Neural crest cell (in vitro differentiated cells): ENCODE results near the gene TET1. TPM values are rescaled to one million over a fixed set of nuclear protein-coding genes. Genes with fewer than 3 reads are reported as not detected.
"Not testable (repeated sequence)": the region's sequence is repeated elsewhere in the genome, so short reads cannot be mapped to it uniquely, and the experiment has no call there.

Experiments used
- DNase-seq: peaks from one replicate; pipeline ENCODE4 v3.0.0; 2021; ENCODE audit warnings: low read depth, mixed read lengths, low spot score
- H3K27ac Mint-ChIP-seq: one replicate; pipeline ENCODE4 v1.8.0; 2021; ENCODE audit warnings: mild to moderate bottlenecking, mixed read lengths; ENCODE audit not compliant: unreplicated experiment
- H3K27me3 Mint-ChIP-seq: 2 replicates; pipeline ENCODE4 v1.8.0; 2021; ENCODE audit warnings: low read depth, mild to moderate bottlenecking, mixed read lengths
- H3K36me3 Mint-ChIP-seq: 2 replicates; pipeline ENCODE4 v1.8.0; 2021; ENCODE audit warnings: low read depth, mild to moderate bottlenecking, mixed read lengths
- H3K4me1 Mint-ChIP-seq: 2 replicates; pipeline ENCODE4 v1.8.0; 2021; ENCODE audit warnings: mixed read lengths
- H3K4me3 Mint-ChIP-seq: one replicate; pipeline ENCODE4 v1.8.0; 2021; ENCODE audit warnings: mild to moderate bottlenecking, mixed read lengths
- H3K9me3 Mint-ChIP-seq: 2 replicates; pipeline ENCODE4 v1.8.0; 2021; ENCODE audit warnings: mixed read lengths
- total RNA-seq: library from RNA; stranded (reverse); gene quantifications from 2 replicates; pipeline ENCODE4 v1.2.1, GENCODE V29; 2021
- TF ChIP-seq, protein P1 (sequence below): fragments of 200-600 bp; sonication (generic); conservative IDR thresholded peaks from 2 replicates; pipeline ENCODE4 v1.5.0; 2021; ENCODE audit warnings: antibody characterized with exemption, mild to moderate bottlenecking

TET1 gene
- total RNA-seq, 1 donor from 2014 or later: 27.7 TPM

GRCh38 chr10:68604441-68604840 is 44.3 kb downstream of the TET1 start:
- H3K36me3 Mint-ChIP-seq: peaks cover 6% of the 10 kb centered on the region
- H3K4me1 Mint-ChIP-seq: peaks cover 28% of the 10 kb centered on the region
- no peaks in the 10 kb centered on the region for H3K27me3 Mint-ChIP-seq
- no peaks in the 10 kb centered on the region for H3K9me3 Mint-ChIP-seq
- H3K27ac Mint-ChIP-seq: no peak overlapping the region
- TF ChIP-seq, protein P1, sequence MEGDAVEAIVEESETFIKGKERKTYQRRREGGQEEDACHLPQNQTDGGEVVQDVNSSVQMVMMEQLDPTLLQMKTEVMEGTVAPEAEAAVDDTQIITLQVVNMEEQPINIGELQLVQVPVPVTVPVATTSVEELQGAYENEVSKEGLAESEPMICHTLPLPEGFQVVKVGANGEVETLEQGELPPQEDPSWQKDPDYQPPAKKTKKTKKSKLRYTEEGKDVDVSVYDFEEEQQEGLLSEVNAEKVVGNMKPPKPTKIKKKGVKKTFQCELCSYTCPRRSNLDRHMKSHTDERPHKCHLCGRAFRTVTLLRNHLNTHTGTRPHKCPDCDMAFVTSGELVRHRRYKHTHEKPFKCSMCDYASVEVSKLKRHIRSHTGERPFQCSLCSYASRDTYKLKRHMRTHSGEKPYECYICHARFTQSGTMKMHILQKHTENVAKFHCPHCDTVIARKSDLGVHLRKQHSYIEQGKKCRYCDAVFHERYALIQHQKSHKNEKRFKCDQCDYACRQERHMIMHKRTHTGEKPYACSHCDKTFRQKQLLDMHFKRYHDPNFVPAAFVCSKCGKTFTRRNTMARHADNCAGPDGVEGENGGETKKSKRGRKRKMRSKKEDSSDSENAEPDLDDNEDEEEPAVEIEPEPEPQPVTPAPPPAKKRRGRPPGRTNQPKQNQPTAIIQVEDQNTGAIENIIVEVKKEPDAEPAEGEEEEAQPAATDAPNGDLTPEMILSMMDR: no peak
- no peak for DNase-seq
- H3K4me3 Mint-ChIP-seq: no peak overlapping the region

- H3K9me3 Mint-ChIP-seq: no peaks in the 10 kb centered on the region
- TF ChIP-seq, protein P1: no peak
These were observed 46.8 kb downstream of the TET1 start for GRCh38 chr10:68606918-68607317.

GRCh38 chr10:68610023-68610422 is 49.9 kb downstream of the TET1 start:
- not testable (repeated sequence) for H3K36me3 Mint-ChIP-seq, H3K4me3 Mint-ChIP-seq, H3K27ac Mint-ChIP-seq, H3K4me1 Mint-ChIP-seq, DNase-seq, H3K27me3 Mint-ChIP-seq, H3K9me3 Mint-ChIP-seq

More at GRCh38 chr10:68606918-68607317, 46.8 kb downstream of the TET1 start:
- Mint-ChIP-seq H3K4me3 (no peak overlapping the region), H3K27me3 (no peaks in the 10 kb centered on the region), H3K27ac (no peak overlapping the region), H3K4me1 (peaks cover 6% of the 10 kb centered on the region), H3K36me3 (peaks cover 6% of the 10 kb centered on the region)
- no peak for DNase-seq

- H3K4me1 Mint-ChIP-seq: no peaks in the 10 kb centered on the region
- TF ChIP-seq, protein P1: no peak
- DNase-seq: no peak
- no peaks in the 10 kb centered on the region for H3K9me3 Mint-ChIP-seq
- no peaks in the 10 kb centered on the region for H3K27me3 Mint-ChIP-seq
- no peak overlapping the region for H3K4me3 Mint-ChIP-seq
- peaks cover 5% of the 10 kb centered on the region for H3K36me3 Mint-ChIP-seq
- H3K27ac Mint-ChIP-seq: no peak overlapping the region
These were observed 51.1 kb downstream of the TET1 start for GRCh38 chr10:68611227-68611626.

DNA sequence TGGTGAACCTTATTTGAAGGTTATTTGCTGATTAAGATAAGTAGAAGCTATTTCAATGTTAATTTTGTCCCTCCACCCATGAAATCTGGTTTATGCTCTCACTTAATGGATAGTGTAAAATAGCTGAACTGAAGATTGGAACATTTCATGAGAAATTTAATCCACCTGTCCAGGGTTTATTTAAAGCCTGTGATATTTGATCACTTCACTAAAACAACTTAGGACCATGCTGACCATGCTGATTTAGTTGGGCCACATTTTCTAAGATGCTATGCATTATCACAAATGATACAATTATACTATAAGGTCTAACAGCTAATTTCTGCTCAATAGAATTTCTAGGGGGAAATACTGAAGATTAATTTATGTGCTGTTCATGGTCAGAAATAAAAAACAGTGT is 53.8 kb downstream of the TET1 start:
- DNase-seq, H3K9me3 Mint-ChIP-seq, H3K4me1 Mint-ChIP-seq, H3K36me3 Mint-ChIP-seq, H3K27me3 Mint-ChIP-seq, H3K27ac Mint-ChIP-seq, H3K4me3 Mint-ChIP-seq: not testable (repeated sequence)

DNA sequence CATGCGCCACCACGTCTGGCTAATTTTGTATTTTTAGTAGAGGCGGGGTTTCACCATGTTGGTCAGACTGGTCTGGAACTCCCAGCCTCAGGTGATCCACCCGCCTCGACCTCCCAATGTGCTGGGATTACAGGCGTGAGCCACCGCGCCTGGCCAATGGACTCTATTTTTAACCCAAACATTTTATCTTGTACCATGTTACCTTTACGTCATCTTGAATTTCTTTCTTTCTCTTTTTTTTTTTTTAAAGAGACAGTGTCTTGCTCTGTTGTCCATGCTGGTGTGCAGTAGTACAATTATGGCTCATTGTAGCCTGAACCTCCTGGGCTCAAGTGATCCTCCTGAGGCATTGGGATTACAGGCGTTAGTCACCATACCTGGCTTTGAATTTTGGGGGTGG is 57.6 kb downstream of the TET1 start:
- not testable (repeated sequence) for H3K9me3 Mint-ChIP-seq, H3K4me3 Mint-ChIP-seq, H3K4me1 Mint-ChIP-seq, DNase-seq, H3K36me3 Mint-ChIP-seq, H3K27me3 Mint-ChIP-seq, H3K27ac Mint-ChIP-seq

DNA sequence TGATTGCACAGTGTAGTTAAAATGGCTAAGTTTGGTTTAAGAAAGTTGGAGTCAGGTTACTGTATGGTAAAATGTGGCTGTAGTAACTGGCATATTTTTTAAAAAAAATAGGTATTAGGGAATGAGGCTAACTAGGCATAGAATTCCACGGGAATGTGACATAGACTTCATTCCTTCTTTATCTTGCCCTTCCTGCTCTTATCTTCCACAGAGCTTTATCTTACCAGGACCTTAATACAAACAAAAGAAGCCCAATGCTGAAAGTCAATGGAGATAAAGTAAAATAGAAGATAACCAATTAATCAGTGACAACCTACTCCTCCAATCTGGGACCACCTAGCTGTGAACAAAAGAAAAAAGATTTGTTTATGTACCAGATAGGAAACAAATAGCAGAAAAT is 58.1 kb downstream of the TET1 start:
- TF ChIP-seq, protein P1: no peak
- H3K4me3 Mint-ChIP-seq: no peak overlapping the region
- peaks cover 5% of the 10 kb centered on the region for H3K36me3 Mint-ChIP-seq
- H3K4me1 Mint-ChIP-seq: no peaks in the 10 kb centered on the region
- no peak for DNase-seq
- H3K27ac Mint-ChIP-seq: no peak overlapping the region
- no peaks in the 10 kb centered on the region for H3K27me3 Mint-ChIP-seq
- no peaks in the 10 kb centered on the region for H3K9me3 Mint-ChIP-seq
